Large intestine (tissue), 12 donors: ENCODE results near the gene COPS3. TPM values are rescaled to one million over a fixed set of nuclear protein-coding genes. Genes with fewer than 3 reads are reported as not detected.

Source experiments
- DNase-seq, 2 donors: peaks; one replicate each; pipeline versions ENCODE4 v3.0.0 to v3.0.0-alpha.2; 2013
- H3K27ac ChIP-seq: one replicate; pipeline ENCODE4 v1.5.1; 2013; ENCODE audit warnings: low read length
- H3K27me3 ChIP-seq: 2 replicates; pipeline ENCODE4 v1.6.1; 2013; ENCODE audit warnings: low read length; ENCODE audit not compliant: control insufficient read depth, insufficient read depth
- H3K36me3 ChIP-seq: 2 replicates; pipeline ENCODE4 v1.6.1; 2013; ENCODE audit warnings: low read length; ENCODE audit not compliant: control insufficient read depth, insufficient read depth
- H3K4me1 ChIP-seq: one replicate; pipeline ENCODE4 v1.6.1; 2013; ENCODE audit warnings: low read length; ENCODE audit not compliant: control insufficient read depth, insufficient read depth
- H3K4me3 ChIP-seq: one replicate; pipeline ENCODE4 v1.5.1; 2013; ENCODE audit warnings: low read length
- H3K9me3 ChIP-seq: one replicate; pipeline ENCODE4 v1.6.1; 2013; ENCODE audit warnings: mild to moderate bottlenecking, low read depth, low read length, moderate library complexity; ENCODE audit not compliant: control insufficient read depth
- WGBS: methylation state at CpG from one replicate; pipeline ENCODE4 v1.1.5; 2013; ENCODE audit warnings: low lambda C conversion rate; ENCODE audit not compliant: insufficient coverage; 5-methylcytosine and 5-hydroxymethylcytosine counted together
- long read RNA-seq, 11 donors: transcript quantifications; one replicate each; lab custom pipeline, GENCODE V29; 2026
- polyA plus RNA-seq: library from polyadenylated mRNA; unstranded; fragments of 120-200 nt; gene quantifications from one replicate; pipeline ENCODE4 v1.2.1, GENCODE V29; 2013

COPS3 gene
- 57.7 TPM for polyA plus RNA-seq
- long read RNA-seq, donor 1, transcript COPS3-201 (12 exons, 1,641 nt) = major isoform, 11 of 13 reads
- long read RNA-seq, donor 1, partial matches to known transcripts = 0 of 13 reads
- long read RNA-seq, donor 1, other reads (novel, unspliced or antisense) = 0 of 13 reads
- long read RNA-seq, donor 2, transcript COPS3-201 (12 exons, 1,641 nt) = major isoform, 23 of 24 reads
- long read RNA-seq, donor 2, partial matches to known transcripts = 0 of 24 reads
- long read RNA-seq, donor 2, other reads (novel, unspliced or antisense) = 0 of 24 reads
- long read RNA-seq, donor 3 = 0 reads
- long read RNA-seq, donor 4, partial matches to known transcripts = 0 of 1 reads
- long read RNA-seq, donor 4, other reads (novel, unspliced or antisense) = 0 of 1 reads
- long read RNA-seq, donor 5, transcript COPS3-201 (12 exons, 1,641 nt) = major isoform, 11 of 12 reads
- long read RNA-seq, donor 5, partial matches to known transcripts = 0 of 12 reads
- long read RNA-seq, donor 5, other reads (novel, unspliced or antisense) = 0 of 12 reads
- long read RNA-seq, donor 6, transcript COPS3-201 (12 exons, 1,641 nt) = major isoform, 13 of 16 reads
- long read RNA-seq, donor 6, partial matches to known transcripts = 0 of 16 reads
- long read RNA-seq, donor 6, other reads (novel, unspliced or antisense) = 0 of 16 reads
- long read RNA-seq, donor 7, transcript COPS3-201 (12 exons, 1,641 nt) = major isoform, 8 of 8 reads
- long read RNA-seq, donor 7, partial matches to known transcripts = 0 of 8 reads
- long read RNA-seq, donor 7, other reads (novel, unspliced or antisense) = 0 of 8 reads
- long read RNA-seq, donor 8, transcript COPS3-201 (12 exons, 1,641 nt) = major isoform, 21 of 22 reads
- long read RNA-seq, donor 8, partial matches to known transcripts = 0 of 22 reads
- long read RNA-seq, donor 8, other reads (novel, unspliced or antisense) = 0 of 22 reads
- long read RNA-seq, donor 9, transcript COPS3-201 (12 exons, 1,641 nt) = major isoform, 21 of 23 reads
- long read RNA-seq, donor 9, partial matches to known transcripts = 0 of 23 reads
- long read RNA-seq, donor 9, other reads (novel, unspliced or antisense) = 0 of 23 reads
- long read RNA-seq, donor 10, transcript COPS3-201 (12 exons, 1,641 nt) = major isoform, 13 of 17 reads
- long read RNA-seq, donor 10, partial matches to known transcripts = 0 of 17 reads
- long read RNA-seq, donor 10, other reads (novel, unspliced or antisense) = 0 of 17 reads
- long read RNA-seq, donor 11, transcript COPS3-201 (12 exons, 1,641 nt) = major isoform, 9 of 9 reads
- long read RNA-seq, donor 11, partial matches to known transcripts = 0 of 9 reads
- long read RNA-seq, donor 11, other reads (novel, unspliced or antisense) = 0 of 9 reads

GRCh38 chr17:17280613-17281549 is at the start of gene COPS3:
Gene COPS3, minus strand, starts transcription at chr17:17281246. Its CDS starts 60 bp downstream, at chr17:17281186.
- H3K36me3 ChIP-seq = peaks cover 2% of the 10 kb centered on the region
- H3K27ac ChIP-seq = peak within 1 kb of the TSS; percentile 90
- H3K4me1 ChIP-seq = peaks cover 10% of the 10 kb centered on the region
- DNase-seq = peak; percentile 97
- H3K27me3 ChIP-seq = no peaks in the 10 kb centered on the region
- WGBS = no CpG with 5 or more reads among the region's 80 CpGs
- no peaks in the 10 kb centered on the region for H3K9me3 ChIP-seq
- H3K4me3 ChIP-seq = peak within 1 kb of the TSS; percentile 98

GRCh38 chr17:17328251-17328650 is 47.2 kb upstream of the COPS3 start:
- DNase-seq = no peak
- WGBS = no CpG with 5 or more reads among the region's 8 CpGs
- Histone ChIP-seq H3K9me3 (no peaks in the 10 kb centered on the region), H3K27ac (no peak overlapping the region), H3K4me3 (no peak overlapping the region), H3K27me3 (no peaks in the 10 kb centered on the region), H3K36me3 (no peaks in the 10 kb centered on the region), H3K4me1 (no peaks in the 10 kb centered on the region)

- H3K36me3 ChIP-seq = no peaks in the 10 kb centered on the region
- no peaks in the 10 kb centered on the region for H3K9me3 ChIP-seq
- H3K27ac ChIP-seq = no peak overlapping the region
- H3K4me1 ChIP-seq = no peaks in the 10 kb centered on the region
- no CpG with 5 or more reads among the region's 13 CpGs for WGBS
- DNase-seq = no peak
- H3K27me3 ChIP-seq = no peaks in the 10 kb centered on the region
- no peak overlapping the region for H3K4me3 ChIP-seq
Measured at GRCh38 chr17:17326275-17326875, 45.3 kb upstream of the COPS3 start.

DNA sequence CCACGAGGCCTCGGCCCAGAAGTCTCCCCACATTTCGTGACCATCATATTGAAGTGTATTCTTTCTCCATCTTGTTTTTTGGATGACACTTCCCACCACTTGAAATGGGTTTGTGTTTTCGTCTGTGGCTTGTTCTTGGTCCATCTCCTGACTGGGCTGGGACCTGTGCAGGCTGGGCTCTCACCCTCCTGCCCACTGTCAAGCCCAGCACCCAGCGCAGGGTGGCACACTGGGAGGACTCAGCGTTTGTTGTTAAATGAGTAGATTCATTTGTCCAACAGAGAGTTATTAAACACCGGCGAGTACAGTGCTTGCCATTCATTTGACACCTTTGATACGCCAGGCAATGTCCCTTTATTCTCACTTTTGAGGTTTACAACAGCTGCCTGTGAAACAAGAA is 44.8 kb upstream of the COPS3 start:
- no CpG with 5 or more reads among the region's 9 CpGs for WGBS

GRCh38 chr17:17325228-17325627 is 44.2 kb upstream of the COPS3 start:
- no CpG with 5 or more reads among the region's 10 CpGs for WGBS
- no peaks in the 10 kb centered on the region for H3K9me3 ChIP-seq
- H3K27me3 ChIP-seq = no peaks in the 10 kb centered on the region
- no peak for DNase-seq
- H3K4me1 ChIP-seq = no peaks in the 10 kb centered on the region
- H3K27ac ChIP-seq = no peak overlapping the region
- no peak overlapping the region for H3K4me3 ChIP-seq
- no peaks in the 10 kb centered on the region for H3K36me3 ChIP-seq

More for the DNA sequence above, 44.8 kb upstream of the COPS3 start:
- Histone ChIP-seq H3K4me1 (no peaks in the 10 kb centered on the region), H3K9me3 (no peaks in the 10 kb centered on the region), H3K27me3 (no peaks in the 10 kb centered on the region), H3K36me3 (no peaks in the 10 kb centered on the region), H3K27ac (no peak overlapping the region), H3K4me3 (no peak overlapping the region)
- DNase-seq = no peak

- H3K4me3 ChIP-seq = no peak overlapping the region
- H3K27ac ChIP-seq = no peak overlapping the region
- no peaks in the 10 kb centered on the region for H3K27me3 ChIP-seq
- H3K9me3 ChIP-seq = no peaks in the 10 kb centered on the region
- no peaks in the 10 kb centered on the region for H3K4me1 ChIP-seq
- DNase-seq = no peak
- no peaks in the 10 kb centered on the region for H3K36me3 ChIP-seq
- WGBS = no CpG with 5 or more reads among the region's 8 CpGs
Measured at GRCh38 chr17:17324616-17325015, 43.6 kb upstream of the COPS3 start.

GRCh38 chr17:17322516-17323510 is 41.8 kb upstream of the COPS3 start:
- Histone ChIP-seq H3K36me3 (no peaks in the 10 kb centered on the region), H3K4me3 (no peak overlapping the region), H3K4me1 (no peaks in the 10 kb centered on the region), H3K27ac (no peak overlapping the region), H3K9me3 (no peaks in the 10 kb centered on the region), H3K27me3 (no peaks in the 10 kb centered on the region)
- DNase-seq = no peak
- no CpG with 5 or more reads among the region's 21 CpGs for WGBS

- Histone ChIP-seq H3K4me3 (no peak overlapping the region), H3K27ac (no peak overlapping the region), H3K27me3 (no peaks in the 10 kb centered on the region), H3K9me3 (no peaks in the 10 kb centered on the region), H3K36me3 (no peaks in the 10 kb centered on the region), H3K4me1 (no peaks in the 10 kb centered on the region)
- DNase-seq = no peak
- WGBS = 85% methylated on average over 4 of the region's 11 CpGs
Measured at GRCh38 chr17:17321356-17322025, 40.4 kb upstream of the COPS3 start.
